Astrocyte (in vitro differentiated cells and primary cell): ENCODE results near the gene VPS35.

Experiments
- CTCF ChIP-seq: IDR thresholded peaks from 2 replicates; pipeline ENCODE4 v1.5.1; 2011; ENCODE audit warnings: low read depth, mild to moderate bottlenecking, inconsistent platforms, low read length, moderate library complexity; ENCODE audit not compliant: insufficient read depth
- EZH2 ChIP-seq: IDR thresholded peaks from 2 replicates; pipeline ENCODE4 v1.6.1; 2012; ENCODE audit warnings: mild to moderate bottlenecking, low read length, inconsistent platforms; ENCODE audit not compliant: insufficient read depth

DNA sequence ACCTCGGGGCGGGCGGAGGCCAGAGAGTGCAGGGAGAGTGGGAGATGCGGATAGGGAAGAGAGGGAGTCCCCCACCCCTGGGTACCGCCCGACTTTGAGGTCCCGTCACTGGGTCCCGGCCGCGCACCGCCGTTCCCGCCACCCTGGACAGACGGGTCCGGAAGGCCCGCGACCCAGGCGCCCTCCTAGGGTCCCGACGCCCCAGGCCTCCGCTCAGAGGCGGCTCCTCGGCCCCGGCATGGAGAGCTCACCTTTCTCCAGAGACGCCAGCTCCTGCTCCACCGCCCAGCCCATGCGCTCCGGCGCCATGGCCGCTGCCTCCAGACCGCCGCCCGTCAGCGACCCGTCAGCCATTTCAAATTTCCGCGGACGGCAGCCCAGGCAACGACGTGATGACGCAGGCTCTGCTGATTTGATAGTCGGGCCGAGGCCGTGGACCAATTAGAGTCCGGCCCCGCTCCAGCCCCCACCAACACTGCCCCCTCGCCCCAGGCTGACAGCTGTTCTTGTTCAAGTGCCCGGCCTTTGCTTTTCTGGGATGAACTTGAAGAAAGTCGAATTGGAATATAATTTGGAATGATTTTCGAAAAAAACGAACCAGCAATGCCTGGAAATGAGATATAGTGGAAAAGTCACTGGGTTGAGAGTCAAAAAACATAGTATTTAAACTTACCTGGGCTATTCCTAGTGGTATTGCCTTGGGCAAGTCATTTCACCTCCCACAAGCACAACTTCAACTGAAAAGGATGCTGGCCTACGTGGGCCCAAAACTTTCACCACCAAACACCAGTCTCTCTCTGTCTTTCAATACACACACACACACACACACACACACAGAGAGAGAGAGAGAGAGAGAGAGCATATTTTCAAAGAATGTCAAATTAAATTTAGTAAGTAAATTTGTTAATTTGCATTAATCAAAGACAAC is 67.7 kb downstream of the VPS35 start, which contains the start of gene SHCBP1:
- no peak for TF ChIP-seq CTCF
- no peak for TF ChIP-seq EZH2
